PFSK-1 (cell line): ENCODE results near the gene DMAC1.

ENCODE experiments used
- FOXP2 ChIP-seq: optimal IDR thresholded peaks from 2 replicates; pipeline ENCODE3; 2011; ENCODE audit warnings: borderline replicate concordance, control low read depth, inconsistent platforms; ENCODE audit not compliant: insufficient read depth; ENCODE audit errors: extremely low read length, extremely low read depth
- POLR2AphosphoS5 ChIP-seq: IDR thresholded peaks from 2 replicates; pipeline ENCODE4 v1.6.1; 2012; ENCODE audit warnings: low read depth, mild to moderate bottlenecking, control low read depth, low read length, moderate library complexity
- SIN3A ChIP-seq: IDR thresholded peaks from 2 replicates; pipeline ENCODE4 v1.6.1; 2012; ENCODE audit warnings: mild to moderate bottlenecking, low read length, moderate library complexity, borderline replicate concordance; ENCODE audit not compliant: insufficient read depth

- TF ChIP-seq FOXP2 (no peak), POLR2AphosphoS5 (no peak), SIN3A (no peak)
These were observed 5.4 kb downstream of the DMAC1 start for GRCh38 chr9:7794196-7794595.
